Mesenchymal stem cell (in vitro differentiated cells and primary cell): ENCODE results near the gene UPF1.
"Not testable (repeated sequence)": the region's sequence is repeated elsewhere in the genome, so short reads cannot be mapped to it uniquely, and the experiment has no call there.

ENCODE experiments used
- DNase-seq: peaks from one replicate; pipeline ENCODE4 v3.0.0-alpha.2; 2013
- H2AFZ ChIP-seq: one replicate; pipeline ENCODE4 v1.6.1; 2013; ENCODE audit warnings: low read depth, mild to moderate bottlenecking, control low read depth, inconsistent platforms, low read length, moderate library complexity
- H2AK5ac ChIP-seq: 2 replicates; pipeline ENCODE4 v1.6.1; 2013; ENCODE audit warnings: low read length, moderate library complexity, mild to moderate bottlenecking, inconsistent platforms; ENCODE audit not compliant: severe bottlenecking
- H2BK120ac ChIP-seq: one replicate; pipeline ENCODE4 v1.6.1; 2013; ENCODE audit warnings: low read depth, mild to moderate bottlenecking, inconsistent platforms, low read length, moderate library complexity
- H2BK12ac ChIP-seq, 2 experiments: one replicate each; pipeline ENCODE4 v1.6.1; 2013; ENCODE audit warnings: inconsistent platforms in 2 of 2, low read length in 2 of 2, mild to moderate bottlenecking in 2 of 2, moderate library complexity in 2 of 2, control low read depth in 1 of 2
- H2BK15ac ChIP-seq: one replicate; pipeline ENCODE4 v1.6.1; 2013; ENCODE audit warnings: mild to moderate bottlenecking, low read depth, inconsistent platforms; ENCODE audit not compliant: poor library complexity, severe bottlenecking
- H2BK5ac ChIP-seq: 2 replicates; pipeline ENCODE4 v1.6.1; 2013; ENCODE audit warnings: low read depth, mild to moderate bottlenecking, low read length, control low read depth, inconsistent platforms; ENCODE audit not compliant: poor library complexity, severe bottlenecking
- H3K14ac ChIP-seq, 2 experiments: one replicate each; pipeline ENCODE4 v1.6.1; 2013; ENCODE audit warnings: inconsistent platforms in 2 of 2, low read length in 2 of 2, control low read depth in 1 of 2, mild to moderate bottlenecking in 1 of 2, moderate library complexity in 1 of 2
- H3K18ac ChIP-seq, 2 experiments: one replicate each; pipeline ENCODE4 v1.6.1; 2013; ENCODE audit warnings: inconsistent platforms in 2 of 2, low read length in 2 of 2, control low read depth in 1 of 2, low read depth in 1 of 2, mild to moderate bottlenecking in 1 of 2
- H3K23ac ChIP-seq, 2 experiments: one replicate each; pipeline ENCODE4 v1.6.1; 2013; ENCODE audit warnings: inconsistent platforms in 2 of 2, low read length in 2 of 2, mild to moderate bottlenecking in 2 of 2, moderate library complexity in 2 of 2, control low read depth in 1 of 2
- H3K27ac ChIP-seq: 2 replicates; pipeline ENCODE4 v1.5.1; 2013; ENCODE audit warnings: mild to moderate bottlenecking, moderate library complexity, low read length, control low read depth, inconsistent platforms; ENCODE audit not compliant: poor library complexity, severe bottlenecking
- H3K27me3 ChIP-seq, 2 experiments: 2 replicates each; pipeline versions ENCODE4 v1.6.1 to v1.7.0; 2013; ENCODE audit warnings: low read length in 2 of 2, mild to moderate bottlenecking in 2 of 2, moderate library complexity in 2 of 2, control low read depth in 1 of 2, inconsistent platforms in 1 of 2; ENCODE audit not compliant: control insufficient read depth in 1 of 2, insufficient read depth in 1 of 2
- H3K36me3 ChIP-seq, 2 experiments: 2 replicates each; pipeline versions ENCODE4 v1.6.1 to v1.7.0; 2013; ENCODE audit warnings: low read length in 2 of 2, control low read depth in 1 of 2, inconsistent platforms in 1 of 2, low read depth in 1 of 2, mild to moderate bottlenecking in 1 of 2; ENCODE audit not compliant: insufficient read depth in 2 of 2, control insufficient read depth in 1 of 2
- H3K4ac ChIP-seq, 2 experiments: one replicate each; pipeline ENCODE4 v1.6.1; 2013; ENCODE audit warnings: inconsistent platforms in 2 of 2, low read length in 2 of 2, mild to moderate bottlenecking in 2 of 2, moderate library complexity in 2 of 2, control low read depth in 1 of 2, low read depth in 1 of 2
- H3K4me1 ChIP-seq: 2 replicates; pipeline ENCODE4 v1.6.1; 2013; ENCODE audit warnings: low read depth, low read length, control low read depth; ENCODE audit not compliant: control insufficient read depth, insufficient read depth
- H3K4me2 ChIP-seq: 2 replicates; pipeline ENCODE4 v1.6.1; 2013; ENCODE audit warnings: low read length, mild to moderate bottlenecking, inconsistent platforms; ENCODE audit not compliant: poor library complexity, severe bottlenecking
- H3K4me3 ChIP-seq, 2 experiments: 2 replicates each; pipeline versions ENCODE4 v1.5.1 to v1.7.0; 2013; ENCODE audit warnings: low read length in 2 of 2, mild to moderate bottlenecking in 2 of 2, control low read depth in 1 of 2, low read depth in 1 of 2; ENCODE audit not compliant: insufficient read depth in 1 of 2
- H3K79me1 ChIP-seq: replicated peaks from 2 replicates; pipeline ENCODE4 v1.6.1; 2013; ENCODE audit warnings: mild to moderate bottlenecking, control low read depth, low read length, inconsistent platforms; ENCODE audit not compliant: poor library complexity, severe bottlenecking
- H3K9ac ChIP-seq: 2 replicates; pipeline ENCODE4 v1.7.0; 2013; ENCODE audit warnings: mild to moderate bottlenecking, low read length, moderate library complexity
- H3K9me3 ChIP-seq: 2 replicates; pipeline ENCODE4 v1.7.0; 2013; ENCODE audit warnings: mild to moderate bottlenecking, low read length; ENCODE audit not compliant: control insufficient read depth
- H4K8ac ChIP-seq: one replicate; pipeline ENCODE4 v1.6.1; 2013; ENCODE audit warnings: inconsistent platforms, mild to moderate bottlenecking, low read length, moderate library complexity
- H4K91ac ChIP-seq: one replicate; pipeline ENCODE4 v1.6.1; 2013; ENCODE audit warnings: mild to moderate bottlenecking, low read length, inconsistent platforms
- WGBS: methylation state at CpG from one replicate; pipeline ENCODE4 v1.1.7; 2013; ENCODE audit warnings: mixed read lengths; 5-methylcytosine and 5-hydroxymethylcytosine counted together

Gene UPF1

DNA sequence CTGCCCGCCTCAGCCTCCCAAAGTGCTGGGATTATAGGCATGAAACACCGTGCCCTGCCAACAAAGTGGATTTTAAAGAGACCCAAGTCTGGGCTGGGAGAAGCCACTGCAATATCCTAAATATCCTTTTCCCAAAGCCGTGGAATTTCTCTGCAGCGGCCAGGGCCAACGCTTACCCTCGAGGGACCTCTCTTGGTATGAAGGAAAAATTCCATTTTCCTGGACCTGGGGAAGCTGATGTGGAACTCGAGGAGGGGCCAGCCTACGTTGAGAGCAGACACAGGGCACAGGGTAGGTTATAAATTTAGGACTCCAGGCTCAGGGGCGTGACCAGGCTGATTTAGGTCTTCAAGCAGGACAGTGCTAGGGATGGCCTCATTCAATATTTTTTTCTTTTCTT lies 17.7 kb upstream of the UPF1 start:
- no peak overlapping the region for H2AFZ ChIP-seq
- no peaks in the 10 kb centered on the region for H3K4me1 ChIP-seq
- DNase-seq: no peak
- H2BK15ac ChIP-seq: no peak overlapping the region
- no peak overlapping the region for H4K8ac ChIP-seq
- H3K4ac ChIP-seq: no peak overlapping the region
- H2AK5ac ChIP-seq: no peak overlapping the region
- 56% methylated on average over 9 of the region's 9 CpGs for WGBS
- H4K91ac ChIP-seq: no peak overlapping the region
- no peak overlapping the region for H2BK5ac ChIP-seq
- H3K36me3 ChIP-seq: no peaks in the 10 kb centered on the region
- no peaks in the 10 kb centered on the region for H3K9me3 ChIP-seq
- H2BK12ac ChIP-seq: no peak overlapping the region
- H2BK120ac ChIP-seq: no peak overlapping the region
- no peak overlapping the region for H3K9ac ChIP-seq
- H3K27ac ChIP-seq: no peak overlapping the region
- H3K79me1 ChIP-seq: no peaks in the 10 kb centered on the region
- H3K27me3 ChIP-seq: peaks cover 5 to 29% of the 10 kb centered on the region in 2 experiments
- H3K4me2 ChIP-seq: no peak overlapping the region
- H3K18ac ChIP-seq: no peak overlapping the region
- no peak overlapping the region for H3K23ac ChIP-seq
- H3K4me3 ChIP-seq: no peak overlapping the region
- no peak overlapping the region for H3K14ac ChIP-seq

- H2BK5ac ChIP-seq: no peak overlapping the region
- H3K4me3 ChIP-seq: no peak overlapping the region
- H2AFZ ChIP-seq: no peak overlapping the region
- 88% methylated on average over 5 of the region's 5 CpGs for WGBS
- no peak overlapping the region for H4K91ac ChIP-seq
- H3K36me3 ChIP-seq: no peaks in the 10 kb centered on the region
- H3K4me2 ChIP-seq: no peak overlapping the region
- peaks cover 5 to 23% of the 10 kb centered on the region in 2 experiments for H3K27me3 ChIP-seq
- H3K79me1 ChIP-seq: no peaks in the 10 kb centered on the region
- no peak overlapping the region for H4K8ac ChIP-seq
- H2BK15ac ChIP-seq: no peak overlapping the region
- H2AK5ac ChIP-seq: no peak overlapping the region
- H3K18ac ChIP-seq: no peak overlapping the region
- H3K9ac ChIP-seq: no peak overlapping the region
- H3K14ac ChIP-seq: no peak overlapping the region
- DNase-seq: no peak
- no peak overlapping the region for H2BK12ac ChIP-seq
- no peak overlapping the region for H3K4ac ChIP-seq
- no peak overlapping the region for H2BK120ac ChIP-seq
- H3K27ac ChIP-seq: no peak overlapping the region
- no peak overlapping the region for H3K23ac ChIP-seq
- H3K9me3 ChIP-seq: no peaks in the 10 kb centered on the region
- H3K4me1 ChIP-seq: no peaks in the 10 kb centered on the region
These were observed 16.1 kb upstream of the UPF1 start for GRCh38 chr19:18815673-18816072.

DNA sequence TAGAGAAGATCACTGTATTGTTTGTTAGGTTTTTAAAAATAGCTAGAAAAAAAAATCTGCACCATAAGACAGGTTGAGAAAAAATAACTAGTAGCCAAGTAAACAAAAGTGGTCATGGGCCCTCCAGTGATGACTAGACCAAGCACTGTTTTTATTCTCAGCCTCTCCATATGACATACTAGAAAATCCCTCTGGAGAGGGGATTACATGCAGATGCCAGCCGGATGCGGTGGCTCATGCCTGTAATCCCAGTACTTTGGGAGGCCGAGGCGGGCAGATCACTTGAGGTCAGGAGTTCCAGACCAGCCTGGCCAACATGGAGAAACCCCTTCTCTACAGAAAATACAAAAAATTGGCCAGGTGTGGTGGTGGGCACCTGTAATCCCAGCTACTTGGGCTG lies 15.1 kb upstream of the UPF1 start:
- not testable (repeated sequence) for H3K4ac ChIP-seq, H2AK5ac ChIP-seq, H3K36me3 ChIP-seq, H3K4me2 ChIP-seq, H4K8ac ChIP-seq, H2AFZ ChIP-seq, DNase-seq, H3K23ac ChIP-seq, H2BK12ac ChIP-seq, H2BK5ac ChIP-seq, H4K91ac ChIP-seq, H2BK15ac ChIP-seq, H3K9ac ChIP-seq, H3K4me1 ChIP-seq, H3K79me1 ChIP-seq, H3K4me3 ChIP-seq, H3K14ac ChIP-seq, H3K9me3 ChIP-seq, H2BK120ac ChIP-seq, H3K27ac ChIP-seq, H3K18ac ChIP-seq
- 89% methylated on average over 4 of the region's 4 CpGs for whole genome bisulfite sequencing
- H3K27me3 ChIP-seq: peaks cover 5 to 26% of the 10 kb centered on the region in 2 experiments

DNA sequence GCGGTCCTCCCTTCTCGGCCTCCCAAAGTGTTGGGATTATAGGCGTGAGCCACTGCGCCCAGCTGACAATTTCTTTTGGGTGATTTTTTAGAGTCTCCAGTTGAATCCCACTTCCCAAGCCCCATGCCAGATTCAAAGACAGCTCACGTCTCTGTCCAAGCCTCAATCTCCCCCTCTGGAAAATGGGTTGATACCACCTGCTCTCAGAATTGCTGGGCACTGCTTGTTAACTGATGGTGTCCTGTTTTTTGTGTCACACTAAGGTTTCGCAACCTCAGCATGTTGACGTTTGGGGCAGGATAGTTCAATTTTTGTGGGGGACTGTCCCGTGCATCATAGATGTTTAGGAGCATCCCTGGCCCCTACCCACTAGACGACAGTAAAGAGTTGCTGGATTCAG lies 14.2 kb upstream of the UPF1 start:
- no peak overlapping the region for H3K23ac ChIP-seq
- no peak for DNase-seq
- no peaks in the 10 kb centered on the region for H3K4me1 ChIP-seq
- no peak overlapping the region for H3K9ac ChIP-seq
- H3K14ac ChIP-seq: no peak overlapping the region
- no peak overlapping the region for H2AK5ac ChIP-seq
- no peak overlapping the region for H4K8ac ChIP-seq
- no peaks in the 10 kb centered on the region for H3K9me3 ChIP-seq
- H3K18ac ChIP-seq: no peak overlapping the region
- no peak overlapping the region for H2BK15ac ChIP-seq
- no peaks in the 10 kb centered on the region for H3K36me3 ChIP-seq
- no peak overlapping the region for H3K4ac ChIP-seq
- no peak overlapping the region for H2AFZ ChIP-seq
- no peak overlapping the region for H2BK5ac ChIP-seq
- no peak overlapping the region for H2BK120ac ChIP-seq
- H3K27ac ChIP-seq: no peak overlapping the region
- H4K91ac ChIP-seq: no peak overlapping the region
- peaks cover 5 to 19% of the 10 kb centered on the region in 2 experiments for H3K27me3 ChIP-seq
- H3K79me1 ChIP-seq: no peaks in the 10 kb centered on the region
- 83% methylated on average over 9 of the region's 9 CpGs for WGBS
- no peak overlapping the region for H3K4me2 ChIP-seq
- H2BK12ac ChIP-seq: no peak overlapping the region
- H3K4me3 ChIP-seq: no peak overlapping the region
